Esophagus squamous epithelium (tissue), 4 donors: Measurements from ENCODE around the gene DTX1.

Source experiments
- CTCF ChIP-seq, 6 experiments: fragments of 450-650 bp in 4 of 6; fragments of 200-600 bp in 2 of 6; sonication (generic) in 2 of 6; IDR thresholded peaks; one replicate each; pipeline ENCODE4 v1.5.1; 2016 to 2019; ENCODE audit warnings: antibody characterized with exemption in 6 of 6, mild to moderate bottlenecking in 4 of 6, moderate library complexity in 4 of 6
- POLR2A ChIP-seq, 4 donors: fragments of 450-650 bp; IDR thresholded peaks; one replicate each; pipeline ENCODE4 v1.6.1; 2017; ENCODE audit warnings: antibody characterized with exemption in 4 of 4, mild to moderate bottlenecking in 4 of 4, moderate library complexity in 3 of 4

- TF ChIP-seq CTCF (IDR thresholded peaks at IDR 0.05) = no peak
- TF ChIP-seq POLR2A (IDR thresholded peaks at IDR 0.05) = no peak
These were observed 53.5 kb downstream of the DTX1 start for GRCh38 chr12:113109872-113110599.
